NCI-H2171 (cell line): ENCODE data around the gene MRC2.

Source experiments
- DNase-seq: peaks from one replicate; lab custom pipeline; 2025; lab: John Stamatoyannopoulos, UW

Gene MRC2

GRCh38 chr17:62661337-62661736, 33.9 kb downstream of the MRC2 start:
- no peak for DNase-seq

GRCh38 chr17:62662855-62663254, 35.4 kb downstream of the MRC2 start:
- no peak for DNase-seq

DNA sequence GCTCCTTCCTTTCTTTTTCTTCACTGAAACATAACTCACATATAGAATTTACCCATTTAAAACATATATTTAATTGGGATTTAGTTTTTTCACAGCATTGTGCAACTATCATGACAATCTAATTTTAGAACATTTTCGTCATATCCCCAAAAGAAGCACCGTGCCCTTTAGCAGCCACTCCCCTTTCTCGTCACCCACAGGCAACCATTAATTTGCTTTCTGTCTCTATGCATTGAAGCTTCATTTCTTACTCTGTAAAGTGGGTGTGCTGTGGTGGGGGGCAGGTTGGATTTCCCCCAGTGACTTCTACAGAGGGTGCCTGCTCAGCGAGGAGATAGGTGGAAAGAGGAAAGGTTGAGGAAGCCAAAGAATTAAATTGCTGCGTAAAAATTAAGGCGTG, 35.8 kb downstream of the MRC2 start:
- no peak for DNase-seq

- DNase-seq, result no peak
Measured at GRCh38 chr17:62664336-62665120, 37.1 kb downstream of the MRC2 start.

DNA sequence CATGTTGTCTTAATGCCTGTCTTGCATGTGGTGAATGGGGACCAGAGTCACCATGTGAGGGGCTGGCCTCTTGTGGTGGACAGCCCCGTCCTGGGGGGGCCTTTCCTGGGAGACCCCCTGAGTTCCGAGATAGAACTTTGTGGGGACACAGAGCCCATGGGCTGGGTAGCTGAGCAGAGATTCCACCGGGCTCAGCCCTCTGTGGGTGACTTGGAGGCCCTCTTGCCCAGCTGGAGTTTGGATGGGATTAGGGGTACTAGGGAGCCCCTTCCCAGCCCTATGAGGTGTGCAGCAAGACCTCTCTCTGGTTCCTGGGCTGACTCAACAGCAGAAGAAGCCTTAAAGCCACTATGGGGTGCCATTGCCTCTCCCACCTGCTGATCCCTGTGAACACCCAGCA, 38.1 kb downstream of the MRC2 start:
- DNase-seq, result no peak

DNA sequence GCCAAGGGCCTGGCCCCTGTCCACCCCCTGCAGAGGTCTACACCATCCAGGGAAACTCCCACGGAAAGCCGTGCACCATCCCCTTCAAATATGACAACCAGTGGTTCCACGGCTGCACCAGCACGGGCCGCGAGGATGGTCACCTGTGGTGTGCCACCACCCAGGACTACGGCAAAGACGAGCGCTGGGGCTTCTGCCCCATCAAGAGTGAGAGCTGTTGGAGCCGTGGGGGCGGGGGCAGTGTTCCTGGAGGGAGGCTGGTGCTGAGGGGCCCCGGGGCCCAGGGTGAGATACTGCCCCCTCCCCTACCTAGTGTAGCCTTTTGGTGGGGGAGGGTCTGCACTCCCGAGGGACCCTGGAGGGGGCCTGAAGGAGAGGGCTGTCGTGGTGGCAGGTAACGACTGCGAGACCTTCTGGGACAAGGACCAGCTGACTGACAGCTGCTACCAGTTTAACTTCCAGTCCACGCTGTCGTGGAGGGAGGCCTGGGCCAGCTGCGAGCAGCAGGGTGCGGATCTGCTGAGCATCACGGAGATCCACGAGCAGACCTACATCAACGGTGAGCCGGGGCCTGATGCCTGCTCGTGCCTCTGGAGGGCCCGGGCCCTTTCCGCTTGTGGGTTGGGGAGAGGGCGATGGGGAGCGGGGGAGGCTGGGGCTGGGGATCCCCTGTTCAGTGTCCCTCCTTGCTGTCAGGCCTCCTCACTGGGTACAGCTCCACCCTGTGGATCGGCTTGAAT, 38.8 kb downstream of the MRC2 start:
- DNase-seq, result no peak

GRCh38 chr17:62666801-62667591, 39.5 kb downstream of the MRC2 start:
- no peak for DNase-seq

DNA sequence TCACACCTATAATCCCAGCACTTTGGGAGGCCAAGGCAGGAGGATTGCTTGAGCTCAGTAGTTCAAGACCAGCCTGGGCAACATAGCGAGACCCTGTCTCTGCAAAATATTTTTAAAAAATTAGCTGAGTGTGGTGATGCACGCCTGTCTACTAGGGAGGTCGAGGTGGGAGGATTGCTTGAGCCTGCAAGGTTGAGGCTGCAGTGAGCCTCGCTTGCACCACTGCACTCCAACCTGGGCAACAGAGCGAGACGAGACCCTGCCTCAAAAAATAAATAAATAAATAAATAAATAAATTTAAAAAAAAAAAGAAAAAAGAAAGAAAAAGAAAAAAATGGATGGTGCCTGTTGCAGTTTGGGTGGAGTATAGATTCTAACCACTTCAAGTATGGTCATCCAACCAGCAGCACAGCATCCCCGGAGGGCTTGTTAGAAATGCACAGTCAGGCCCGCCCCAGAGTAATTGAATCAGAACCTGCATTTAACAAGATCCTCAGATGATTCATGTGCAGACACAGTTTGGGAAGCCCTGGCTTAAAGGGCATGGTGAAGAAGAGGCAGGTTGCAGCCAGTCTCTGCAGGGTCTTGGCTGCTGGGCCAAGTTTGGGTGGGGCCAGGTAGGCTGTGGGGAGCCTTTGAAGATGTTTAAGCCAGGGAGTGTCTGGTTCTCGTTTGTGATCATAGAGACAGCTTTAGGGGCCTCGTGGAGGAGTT, 40.8 kb downstream of the MRC2 start:
- no peak for DNase-seq

DNA sequence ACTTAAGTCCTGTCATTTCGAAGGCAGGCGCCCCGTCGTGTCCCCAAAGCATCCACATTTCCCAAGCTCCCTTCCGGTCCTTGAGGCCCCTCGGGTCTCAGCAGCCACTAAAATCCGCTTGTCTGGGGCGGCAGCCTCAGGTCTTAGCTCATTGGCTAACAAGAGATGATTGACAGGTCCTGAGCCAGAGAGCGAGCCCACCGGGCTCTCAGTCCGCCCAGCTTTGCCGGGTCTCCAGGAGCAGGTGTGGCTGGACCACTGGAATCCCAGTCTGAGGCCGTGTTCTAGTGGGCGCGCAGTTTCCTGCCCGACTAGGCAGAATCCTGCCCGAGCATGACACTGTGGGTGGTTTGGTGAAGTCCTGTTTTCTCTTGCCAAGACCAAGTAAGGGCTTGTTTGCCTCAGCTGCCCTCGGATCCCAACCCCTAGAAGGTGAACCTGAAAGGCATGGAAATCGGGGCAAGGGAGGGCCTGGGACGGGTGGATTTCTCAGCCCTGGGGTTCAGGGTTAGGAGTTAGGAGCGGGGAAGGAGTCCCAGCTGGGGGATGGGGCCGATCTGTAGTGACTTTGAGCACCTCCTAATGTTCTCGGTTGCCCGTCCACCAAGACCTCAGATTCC, 42.8 kb downstream of the MRC2 start:
- no peak for DNase-seq

GRCh38 chr17:62671553-62671952, 44.1 kb downstream of the MRC2 start:
- DNase-seq, result no peak

DNA sequence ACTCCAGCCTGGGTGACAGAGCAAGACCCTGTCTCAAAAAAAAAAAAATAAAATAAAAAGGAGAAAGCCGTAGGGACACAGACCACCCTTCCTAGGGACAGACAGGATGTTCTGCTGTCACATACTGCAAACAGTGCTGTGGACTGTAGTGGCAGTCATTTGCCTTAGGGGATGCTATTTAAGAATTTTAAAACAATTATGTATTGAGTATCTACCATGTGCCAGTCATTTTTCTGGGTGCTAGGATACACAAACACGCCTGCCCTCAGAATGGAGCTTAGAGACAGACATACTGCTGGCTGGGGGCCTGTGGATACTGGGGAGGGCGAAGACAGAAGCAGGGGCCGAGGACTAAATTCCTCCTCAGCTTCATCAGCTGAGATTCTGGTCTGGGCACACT, 45.5 kb downstream of the MRC2 start:
- no peak for DNase-seq

- no peak for DNase-seq
Measured at GRCh38 chr17:62673614-62674362, 46.3 kb downstream of the MRC2 start.

- no peak for DNase-seq
Measured at GRCh38 chr17:62674363-62674739, 46.9 kb downstream of the MRC2 start.

DNA sequence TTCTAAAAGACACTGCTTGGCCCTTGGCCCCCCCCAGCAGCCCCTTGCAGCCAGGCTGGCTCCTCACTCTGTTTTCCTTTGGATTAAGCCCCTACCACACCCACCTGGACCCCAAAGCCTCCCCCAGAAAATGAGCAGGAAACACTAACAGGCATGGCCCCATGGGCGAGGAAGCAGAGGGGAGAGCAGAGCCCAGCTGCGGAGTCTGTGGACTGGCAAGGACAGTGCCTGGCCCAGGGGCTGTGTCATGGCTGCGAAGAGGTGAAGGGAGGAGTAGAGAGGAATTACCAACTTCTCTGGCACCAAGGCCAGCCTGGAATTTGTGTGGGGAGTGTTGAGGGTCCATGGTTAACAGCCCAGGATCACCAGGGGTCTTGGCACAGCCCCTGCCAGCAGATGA, 47.4 kb downstream of the MRC2 start:
- DNase-seq, result no peak

DNA sequence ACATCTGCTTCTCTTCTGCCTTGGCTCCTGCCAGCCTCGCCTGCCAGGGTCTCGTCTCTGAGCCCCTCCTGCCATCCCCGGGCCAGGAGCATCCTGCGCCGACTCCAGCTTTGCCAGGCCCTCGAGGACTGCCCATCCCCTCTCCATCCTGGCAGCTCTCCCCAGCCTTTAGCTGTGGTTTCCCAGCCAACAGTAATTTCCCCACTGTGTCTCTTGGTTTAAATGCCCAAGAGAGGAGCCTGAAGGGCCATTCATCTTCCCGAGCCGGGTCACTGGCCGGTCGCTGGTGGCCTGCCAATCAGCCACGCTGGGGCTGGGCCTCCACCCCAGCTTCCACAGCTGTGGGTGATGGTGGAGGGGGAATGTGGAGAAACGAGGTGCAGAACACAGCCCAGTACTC, 47.8 kb downstream of the MRC2 start:
- DNase-seq, result no peak

GRCh38 chr17:62675701-62676100, 48.2 kb downstream of the MRC2 start:
- no peak for DNase-seq

- DNase-seq, result no peak
Measured at GRCh38 chr17:62676231-62676943, 48.9 kb downstream of the MRC2 start.

DNA sequence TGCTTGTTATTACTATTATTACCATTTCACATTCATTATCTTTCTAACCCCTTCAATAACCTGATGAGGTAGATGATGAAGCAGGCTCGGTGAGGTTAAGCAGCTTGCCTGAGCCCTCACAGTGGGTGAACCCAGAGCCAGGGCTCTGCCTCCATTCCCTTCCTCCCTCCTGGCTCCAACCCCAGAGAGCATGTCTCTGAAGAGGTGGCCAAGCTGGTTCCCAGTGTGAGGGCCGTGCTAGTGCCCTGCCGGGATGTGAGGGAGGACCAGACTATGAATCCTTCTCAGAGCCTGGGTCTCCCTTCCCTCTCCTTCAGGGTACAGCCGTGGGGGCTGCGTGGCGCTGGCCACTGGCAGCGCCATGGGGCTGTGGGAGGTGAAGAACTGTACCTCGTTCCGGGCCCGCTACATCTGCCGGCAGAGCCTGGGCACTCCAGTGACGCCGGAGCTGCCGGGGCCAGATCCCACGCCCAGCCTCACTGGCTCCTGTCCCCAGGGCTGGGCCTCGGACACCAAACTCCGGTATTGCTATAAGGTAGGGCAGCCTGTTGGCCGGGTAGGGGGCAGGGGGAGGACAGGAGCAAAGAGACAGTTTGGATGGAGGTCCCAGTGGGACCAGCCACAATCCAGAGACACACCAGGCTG, 49.6 kb downstream of the MRC2 start:
- DNase-seq, result no peak

DNA sequence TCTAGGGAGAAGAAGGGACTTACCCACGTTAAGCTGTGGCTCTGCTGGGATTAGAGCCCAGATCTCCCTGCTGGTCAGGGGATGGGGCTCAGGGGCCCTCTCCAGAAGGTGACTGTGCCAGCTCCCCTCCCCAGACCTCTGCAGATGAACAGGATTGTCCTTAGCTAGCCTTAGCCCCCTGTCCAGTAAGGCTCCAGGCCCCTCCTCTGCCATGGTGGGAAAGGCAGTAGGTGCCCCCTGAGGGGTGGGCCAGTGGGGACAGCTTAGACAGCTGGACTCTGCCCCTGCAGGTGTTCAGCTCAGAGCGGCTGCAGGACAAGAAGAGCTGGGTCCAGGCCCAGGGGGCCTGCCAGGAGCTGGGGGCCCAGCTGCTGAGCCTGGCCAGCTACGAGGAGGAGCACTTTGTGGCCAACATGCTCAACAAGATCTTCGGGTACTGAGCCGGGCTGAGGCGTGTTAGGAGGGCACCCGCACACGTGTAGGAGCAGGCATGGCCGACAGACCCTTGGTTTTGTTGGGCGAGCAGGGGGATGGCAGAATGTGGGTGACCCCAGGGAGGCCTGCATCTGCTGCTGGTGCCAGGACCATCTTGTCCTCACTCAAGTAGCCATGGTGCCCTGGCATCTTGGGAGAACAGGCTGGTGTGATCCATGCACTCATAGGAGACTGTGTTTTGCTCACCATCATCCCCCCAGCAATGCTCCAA, 50.9 kb downstream of the MRC2 start:
- DNase-seq, result no peak
